Measurements from ENCODE around the gene NTN5. TPM values are rescaled to one million over a fixed set of nuclear protein-coding genes. Genes with fewer than 3 reads are reported as not detected.

NTN5 gene
- total and polyA plus RNA-seq, 9 of the 15 experiments (the other 6 are each of a cell fraction or from before 2014, with no cell fraction given): not detected

GRCh38 chr19:48681127-48681470, 8.3 kb upstream of the NTN5 start (continued):
- TF ChIP-seq NFE2 (IDR thresholded peaks at IDR 0.05; ENCODE audit: low read depth) (no peak), ZNF780A (CRISPR knock-in tag; IDR thresholded peaks at IDR 0.05) (no peak), ZFP30 (CRISPR knock-in tag; IDR thresholded peaks at IDR 0.05; ENCODE audit: borderline replicate concordance) (no peak), GTF3C2 (IDR thresholded peaks at IDR 0.05; ENCODE audit: borderline replicate concordance, extremely low read depth, insufficient read length) (no peak), CBFA2T3 (IDR thresholded peaks at IDR 0.05) (peak; percentile 65), RBM25 (IDR thresholded peaks at IDR 0.05; ENCODE audit: low read depth, low read length, severe bottlenecking) (no peak), CHD1 (IDR thresholded peaks at IDR 0.05; ENCODE audit: low read length) (no peak), ZNF586 (CRISPR knock-in tag; conservative IDR thresholded peaks at IDR 0.05) (no peak), ZEB2 (IDR thresholded peaks at IDR 0.05) (no peak), RCOR1 (IDR thresholded peaks at IDR 0.05; ENCODE audit: borderline replicate concordance in 1 of 2, low read depth in 2 of 2, low read length in 2 of 2) (peak in 1 of 2 experiments; percentile 66; a peak in 1 of 4 replicates), RNF2 (IDR thresholded peaks at IDR 0.05) (peak; percentile 71; the same call in 1 of the 2 replicates), ZNF444 (CRISPR knock-in tag; IDR thresholded peaks at IDR 0.05) (no peak), HNRNPLL (IDR thresholded peaks at IDR 0.05; ENCODE audit: low read depth, low read length, poor library complexity, severe bottlenecking) (no peak), ZNF764 (CRISPR knock-in tag; IDR thresholded peaks at IDR 0.05; ENCODE audit: low read depth) (no peak), MITF (IDR thresholded peaks at IDR 0.05) (0 out of 2 replicates have a peak, but pooled peaks have one; percentile 39), CREB1 (IDR thresholded peaks at IDR 0.05) (no peak), CREB1 (CRISPR knock-in tag; IDR thresholded peaks at IDR 0.05) (peak; percentile 56; the same call in 1 of the 2 replicates), ZC3H11A (IDR thresholded peaks at IDR 0.05; ENCODE audit: low read depth, low read length) (no peak), PPARD (CRISPR knock-in tag; IDR thresholded peaks at IDR 0.05) (no peak), ETS2 (tag; IDR thresholded peaks at IDR 0.05; ENCODE audit: borderline replicate concordance, poor library complexity, severe bottlenecking) (no peak)
- TF ChIP-seq, protein P1, sequence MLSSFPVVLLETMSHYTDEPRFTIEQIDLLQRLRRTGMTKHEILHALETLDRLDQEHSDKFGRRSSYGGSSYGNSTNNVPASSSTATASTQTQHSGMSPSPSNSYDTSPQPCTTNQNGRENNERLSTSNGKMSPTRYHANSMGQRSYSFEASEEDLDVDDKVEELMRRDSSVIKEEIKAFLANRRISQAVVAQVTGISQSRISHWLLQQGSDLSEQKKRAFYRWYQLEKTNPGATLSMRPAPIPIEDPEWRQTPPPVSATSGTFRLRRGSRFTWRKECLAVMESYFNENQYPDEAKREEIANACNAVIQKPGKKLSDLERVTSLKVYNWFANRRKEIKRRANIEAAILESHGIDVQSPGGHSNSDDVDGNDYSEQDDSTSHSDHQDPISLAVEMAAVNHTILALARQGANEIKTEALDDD (IDR thresholded peaks at IDR 0.05): peak; percentile 91
- TF ChIP-seq, protein P2, sequence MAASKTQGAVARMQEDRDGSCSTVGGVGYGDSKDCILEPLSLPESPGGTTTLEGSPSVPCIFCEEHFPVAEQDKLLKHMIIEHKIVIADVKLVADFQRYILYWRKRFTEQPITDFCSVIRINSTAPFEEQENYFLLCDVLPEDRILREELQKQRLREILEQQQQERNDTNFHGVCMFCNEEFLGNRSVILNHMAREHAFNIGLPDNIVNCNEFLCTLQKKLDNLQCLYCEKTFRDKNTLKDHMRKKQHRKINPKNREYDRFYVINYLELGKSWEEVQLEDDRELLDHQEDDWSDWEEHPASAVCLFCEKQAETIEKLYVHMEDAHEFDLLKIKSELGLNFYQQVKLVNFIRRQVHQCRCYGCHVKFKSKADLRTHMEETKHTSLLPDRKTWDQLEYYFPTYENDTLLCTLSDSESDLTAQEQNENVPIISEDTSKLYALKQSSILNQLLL (CRISPR knock-in tag; IDR thresholded peaks at IDR 0.05; ENCODE audit: borderline replicate concordance): no peak
- TF ChIP-seq, protein P3, sequence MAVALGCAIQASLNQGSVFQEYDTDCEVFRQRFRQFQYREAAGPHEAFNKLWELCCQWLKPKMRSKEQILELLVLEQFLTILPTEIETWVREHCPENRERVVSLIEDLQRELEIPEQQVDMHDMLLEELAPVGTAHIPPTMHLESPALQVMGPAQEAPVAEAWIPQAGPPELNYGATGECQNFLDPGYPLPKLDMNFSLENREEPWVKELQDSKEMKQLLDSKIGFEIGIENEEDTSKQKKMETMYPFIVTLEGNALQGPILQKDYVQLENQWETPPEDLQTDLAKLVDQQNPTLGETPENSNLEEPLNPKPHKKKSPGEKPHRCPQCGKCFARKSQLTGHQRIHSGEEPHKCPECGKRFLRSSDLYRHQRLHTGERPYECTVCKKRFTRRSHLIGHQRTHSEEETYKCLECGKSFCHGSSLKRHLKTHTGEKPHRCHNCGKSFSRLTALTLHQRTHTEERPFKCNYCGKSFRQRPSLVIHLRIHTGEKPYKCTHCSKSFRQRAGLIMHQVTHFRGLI (CRISPR knock-in tag; IDR thresholded peaks at IDR 0.05): no peak
